GM12865 (cell line): Measurements from ENCODE around the gene PSMB7.

Experiments used
- DNase-seq: peaks from one replicate; pipeline ENCODE4 v3.0.0; 2010; ENCODE audit warnings: low read depth
- H3K4me3 ChIP-seq: 2 replicates; pipeline ENCODE4 v1.5.1; 2011; ENCODE audit warnings: mild to moderate bottlenecking, low read depth, low read length, control low read depth
- CTCF ChIP-seq: IDR thresholded peaks from 2 replicates; pipeline ENCODE4 v1.5.1; 2011; ENCODE audit warnings: low read length, control low read depth, low read depth, inconsistent platforms; ENCODE audit not compliant: insufficient read depth; ENCODE audit errors: missing control alignments

Gene PSMB7

GRCh38 chr9:124365036-124365435, 50.2 kb downstream of the PSMB7 start:
- TF ChIP-seq CTCF: no peak
- DNase-seq: no peak

GRCh38 chr9:124364141-124364540, 51.1 kb downstream of the PSMB7 start:
- no peak for DNase-seq
- no peak overlapping the region for H3K4me3 ChIP-seq
- TF ChIP-seq CTCF: no peak

More at GRCh38 chr9:124365036-124365435, 50.2 kb downstream of the PSMB7 start:
- H3K4me3 ChIP-seq: no peak overlapping the region

GRCh38 chr9:124363326-124364096, 51.7 kb downstream of the PSMB7 start:
- no peak for TF ChIP-seq CTCF
- no peak for DNase-seq

GRCh38 chr9:124361128-124361527, 54.1 kb downstream of the PSMB7 start:
- no peak for TF ChIP-seq CTCF
- no peak for DNase-seq
- H3K4me3 ChIP-seq: no peak overlapping the region

More at GRCh38 chr9:124363326-124364096, 51.7 kb downstream of the PSMB7 start:
- no peak overlapping the region for H3K4me3 ChIP-seq

- TF ChIP-seq CTCF: no peak
- H3K4me3 ChIP-seq: no peak overlapping the region
- no peak for DNase-seq
These were observed 55.2 kb downstream of the PSMB7 start for GRCh38 chr9:124359855-124360678.

- DNase-seq: no peak
- no peak for TF ChIP-seq CTCF
- H3K4me3 ChIP-seq: no peak overlapping the region
These were observed 55.8 kb downstream of the PSMB7 start for GRCh38 chr9:124359426-124359825.
